ENCODE measurements around the gene MRPL10. TPM values are rescaled to one million over a fixed set of nuclear protein-coding genes. Genes with fewer than 3 reads are reported as not detected.

The MRPL10 gene
- total RNA-seq, 1 experiment from 2014 or later, result 159 TPM

DNA sequence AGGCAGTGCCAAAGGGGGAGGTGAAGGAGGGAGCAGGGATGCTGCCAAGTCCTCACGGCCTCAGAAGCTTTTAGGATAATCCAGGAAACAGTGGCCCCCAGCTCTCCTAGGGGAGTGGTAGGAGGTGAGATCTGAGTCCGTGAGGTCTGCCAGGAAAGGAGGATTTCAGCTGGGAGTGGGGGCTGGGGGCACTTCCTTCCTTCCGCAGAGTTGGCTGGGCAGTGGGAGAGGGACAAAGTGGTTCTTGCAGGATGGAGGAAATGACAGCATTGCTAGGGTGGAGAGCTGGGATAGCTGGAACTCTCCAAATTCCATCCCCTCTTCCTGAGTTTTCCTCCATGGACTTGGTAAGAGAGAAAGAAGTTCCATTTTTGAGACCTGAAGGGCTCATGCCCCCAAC is 24.4 kb upstream of the MRPL10 start:
- Histone ChIP-seq H3K4me1 (peaks cover 4% of the 10 kb centered on the region), H3K27me3 (replicated peaks; ENCODE audit: control insufficient read depth, insufficient read depth, low read length) (no peaks in the 10 kb centered on the region), H3K9me3 (no peaks in the 10 kb centered on the region), H3K4me3 (ENCODE audit: low read depth, low read length) (no peak overlapping the region), H3K36me3 (ENCODE audit: control insufficient read depth, insufficient read depth, low read length) (no peaks in the 10 kb centered on the region)
- H3K9me3 Mint-ChIP-seq (ENCODE audit: unreplicated experiment), result no peaks in the 10 kb centered on the region
- H3K27ac Mint-ChIP-seq (ENCODE audit: unreplicated experiment), result no peak overlapping the region
- intact Hi-C loops (cut with micrococcal nuclease; ENCODE audit: unreplicated experiment), result no loop called here
- BruUV-seq (replicated peaks), result no TSS peak
- POLR2A ChIA-PET, result interaction anchor here (0.6 kb wide), 1 partner anchor 25 kb away, joined by 3 read pairs; no protein-coding TSS in a partner anchor
- DNase-seq, result no peak
- H3K4me1 Mint-ChIP-seq (ENCODE audit: low read depth, unreplicated experiment), result peaks cover 6% of the 10 kb centered on the region
- peaks cover 3% of the 10 kb centered on the region for H3K36me3 Mint-ChIP-seq (ENCODE audit: insufficient read depth, unreplicated experiment)
- CTCF ChIA-PET, result interaction anchor here (0.6 to 1.2 kb wide), 5 partner anchors 15 to 91 kb away, joined by 3 to 6 read pairs (median 4); partner anchors contain the start of gene SCRN2
- peaks cover 12% of the 10 kb centered on the region for H3K27me3 Mint-ChIP-seq (ENCODE audit: insufficient read depth, unreplicated experiment)
- no peak overlapping the region for H3K4me3 Mint-ChIP-seq (ENCODE audit: unreplicated experiment)
- TF ChIP-seq, protein P1, sequence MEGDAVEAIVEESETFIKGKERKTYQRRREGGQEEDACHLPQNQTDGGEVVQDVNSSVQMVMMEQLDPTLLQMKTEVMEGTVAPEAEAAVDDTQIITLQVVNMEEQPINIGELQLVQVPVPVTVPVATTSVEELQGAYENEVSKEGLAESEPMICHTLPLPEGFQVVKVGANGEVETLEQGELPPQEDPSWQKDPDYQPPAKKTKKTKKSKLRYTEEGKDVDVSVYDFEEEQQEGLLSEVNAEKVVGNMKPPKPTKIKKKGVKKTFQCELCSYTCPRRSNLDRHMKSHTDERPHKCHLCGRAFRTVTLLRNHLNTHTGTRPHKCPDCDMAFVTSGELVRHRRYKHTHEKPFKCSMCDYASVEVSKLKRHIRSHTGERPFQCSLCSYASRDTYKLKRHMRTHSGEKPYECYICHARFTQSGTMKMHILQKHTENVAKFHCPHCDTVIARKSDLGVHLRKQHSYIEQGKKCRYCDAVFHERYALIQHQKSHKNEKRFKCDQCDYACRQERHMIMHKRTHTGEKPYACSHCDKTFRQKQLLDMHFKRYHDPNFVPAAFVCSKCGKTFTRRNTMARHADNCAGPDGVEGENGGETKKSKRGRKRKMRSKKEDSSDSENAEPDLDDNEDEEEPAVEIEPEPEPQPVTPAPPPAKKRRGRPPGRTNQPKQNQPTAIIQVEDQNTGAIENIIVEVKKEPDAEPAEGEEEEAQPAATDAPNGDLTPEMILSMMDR (IDR thresholded peaks at IDR 0.05; ENCODE audit: insufficient read depth in 1 of 2, low read depth in 1 of 2, low read length in 1 of 2, severe bottlenecking in 1 of 2, unreplicated experiment in 1 of 2), result no peak

DNA sequence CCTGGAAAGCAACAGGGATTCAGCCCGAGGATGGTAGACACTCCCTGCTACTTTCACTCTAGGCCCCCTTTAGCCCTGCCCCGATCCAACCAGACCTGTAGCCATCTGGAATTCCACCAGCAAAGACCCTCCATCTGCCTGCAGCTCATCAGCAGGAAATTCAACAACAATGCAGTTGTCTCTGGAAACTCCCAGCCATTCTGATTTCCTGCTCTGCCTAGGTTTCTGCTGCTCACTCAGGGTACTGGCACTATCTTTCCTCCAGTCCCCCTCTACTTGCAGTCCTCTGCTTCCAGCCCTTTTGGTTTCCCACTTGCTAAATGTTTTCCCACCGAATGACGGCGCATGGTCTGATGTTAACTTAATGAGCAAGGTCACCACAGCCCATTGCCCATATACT is 22.3 kb upstream of the MRPL10 start:
- Mint-ChIP-seq H3K4me3 (ENCODE audit: unreplicated experiment) (no peak overlapping the region), H3K9me3 (ENCODE audit: unreplicated experiment) (no peaks in the 10 kb centered on the region), H3K36me3 (ENCODE audit: insufficient read depth, unreplicated experiment) (peaks cover 17% of the 10 kb centered on the region), H3K27ac (ENCODE audit: unreplicated experiment) (no peak overlapping the region), H3K27me3 (ENCODE audit: insufficient read depth, unreplicated experiment) (peaks cover 12% of the 10 kb centered on the region), H3K4me1 (ENCODE audit: low read depth, unreplicated experiment) (peaks cover 23% of the 10 kb centered on the region)
- ChIA-PET CTCF (interaction anchor here (1.0 to 1.4 kb wide), 2 partner anchors 11 to 36 kb away, joined by 3 to 5 read pairs; no protein-coding TSS in a partner anchor), POLR2A (no interaction called here)
- intact Hi-C loops (cut with micrococcal nuclease; ENCODE audit: unreplicated experiment), result no loop called here
- Histone ChIP-seq H3K36me3 (ENCODE audit: control insufficient read depth, insufficient read depth, low read length) (no peaks in the 10 kb centered on the region), H3K4me3 (ENCODE audit: low read depth, low read length) (no peak overlapping the region), H3K9me3 (no peaks in the 10 kb centered on the region), H3K27me3 (replicated peaks; ENCODE audit: control insufficient read depth, insufficient read depth, low read length) (no peaks in the 10 kb centered on the region), H3K4me1 (peaks cover 12% of the 10 kb centered on the region)
- TF ChIP-seq, protein P1 (IDR thresholded peaks at IDR 0.05; ENCODE audit: insufficient read depth in 1 of 2, low read depth in 1 of 2, low read length in 1 of 2, severe bottlenecking in 1 of 2, unreplicated experiment in 1 of 2), result no peak
- BruUV-seq (replicated peaks), result no TSS peak
- no peak for DNase-seq

DNA sequence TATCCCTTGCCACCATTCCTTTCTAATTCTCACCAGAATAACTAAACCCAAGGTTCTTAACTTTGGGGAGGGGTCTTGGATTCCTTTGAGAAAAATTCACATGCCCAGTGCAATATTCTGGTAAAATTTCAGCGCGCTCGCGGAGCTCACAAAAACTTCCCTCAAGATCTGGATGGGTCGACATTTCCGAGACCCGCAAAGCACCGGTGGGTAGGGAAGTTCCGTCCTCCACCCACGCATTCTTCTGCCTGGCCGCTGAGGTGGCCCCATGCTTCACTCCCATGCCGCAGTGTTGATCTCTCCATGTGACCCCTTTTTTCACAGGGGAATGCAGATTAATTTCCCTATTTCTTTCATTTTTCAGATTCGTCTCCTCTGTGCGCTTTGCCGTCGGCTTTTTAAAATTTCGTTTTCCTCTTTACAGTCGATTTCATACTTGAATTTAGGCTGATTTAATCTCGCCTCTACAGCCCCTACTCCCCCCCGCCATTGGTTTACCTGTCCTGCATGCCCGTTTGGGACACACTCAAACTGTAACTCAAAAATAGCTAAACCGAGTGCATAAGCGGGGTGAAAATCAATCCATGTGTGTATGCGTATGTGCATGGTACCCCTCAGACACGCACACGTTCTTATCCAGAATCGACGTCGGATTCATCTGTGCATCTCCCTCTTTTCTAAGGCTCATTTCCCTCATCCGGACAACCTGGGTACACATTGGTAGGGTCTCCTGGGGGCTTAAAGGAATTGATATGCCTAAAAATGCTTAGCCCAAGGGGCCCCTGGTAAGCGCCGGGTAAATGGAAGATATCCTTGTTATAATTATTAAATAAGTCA is 21.0 kb upstream of the MRPL10 start:
- Mint-ChIP-seq H3K4me1 (ENCODE audit: low read depth, unreplicated experiment) (peaks cover 23% of the 10 kb centered on the region), H3K36me3 (ENCODE audit: insufficient read depth, unreplicated experiment) (peaks cover 17% of the 10 kb centered on the region), H3K4me3 (ENCODE audit: unreplicated experiment) (peak overlapping the region; percentile 90), H3K27ac (ENCODE audit: unreplicated experiment) (no peak overlapping the region), H3K27me3 (ENCODE audit: insufficient read depth, unreplicated experiment) (peaks cover 12% of the 10 kb centered on the region), H3K9me3 (ENCODE audit: unreplicated experiment) (no peaks in the 10 kb centered on the region)
- H3K4me3 ChIP-seq (ENCODE audit: low read depth, low read length), result no peak overlapping the region
- H3K36me3 ChIP-seq (ENCODE audit: control insufficient read depth, insufficient read depth, low read length), result no peaks in the 10 kb centered on the region
- no peaks in the 10 kb centered on the region for H3K27me3 ChIP-seq (replicated peaks; ENCODE audit: control insufficient read depth, insufficient read depth, low read length)
- ChIA-PET POLR2A (interaction anchor here (0.7 to 2.9 kb wide), 2 partner anchors 31 to 33 kb away, joined by 9 to 25 read pairs; no protein-coding TSS in a partner anchor), CTCF (interaction anchor here (0.6 to 14.0 kb wide), 7 partner anchors 10 to 62 kb away, joined by 3 to 904 read pairs (median 5); partner anchors contain the start of genes SCRN2 and SP2)
- TF ChIP-seq, protein P1 (IDR thresholded peaks at IDR 0.05; ENCODE audit: insufficient read depth in 1 of 2, low read depth in 1 of 2, low read length in 1 of 2, severe bottlenecking in 1 of 2, unreplicated experiment in 1 of 2), result no peak
- no TSS peak for BruUV-seq (replicated peaks)
- no peaks in the 10 kb centered on the region for H3K9me3 ChIP-seq
- intact Hi-C loops (cut with micrococcal nuclease; ENCODE audit: unreplicated experiment), result no loop called here
- H3K4me1 ChIP-seq, result peaks cover 12% of the 10 kb centered on the region
- DNase-seq, result no peak
